Neural cell (in vitro differentiated cells): ENCODE data around the gene TRAPPC5. TPM values are rescaled to one million over a fixed set of nuclear protein-coding genes. Genes with fewer than 3 reads are reported as not detected.

ENCODE experiments used
- H2AFZ ChIP-seq: fragments of 200-600, 300-800 bp; sonication (generic), shearing (Covaris generic); 2 replicates; pipeline ENCODE4 v1.6.0; 2014; ENCODE audit warnings: low read depth, mild to moderate bottlenecking, antibody characterized with exemption, low read length, moderate library complexity
- H3F3A ChIP-seq: fragments of 200-600 bp; shearing (Covaris generic); 2 replicates; pipeline ENCODE4 v1.6.1; 2016; ENCODE audit warnings: mild to moderate bottlenecking, moderate library complexity, mixed read lengths, antibody characterized with exemption, low read length; ENCODE audit not compliant: insufficient read depth, poor library complexity, severe bottlenecking
- H3K27ac ChIP-seq: fragments of 200-600, 300-800 bp; sonication (generic), shearing (Covaris generic); 2 replicates; pipeline ENCODE4 v1.5.1; 2014; ENCODE audit warnings: mild to moderate bottlenecking, low read length, moderate library complexity
- H3K27me3 ChIP-seq: fragments of 300-800, 200-600 bp; sonication (generic), shearing (Covaris generic); 2 replicates; pipeline ENCODE4 v1.6.0; 2014; ENCODE audit warnings: mild to moderate bottlenecking, low read depth, low read length, moderate library complexity; ENCODE audit not compliant: insufficient read depth
- H3K36me3 ChIP-seq: fragments of 300-800, 200-600 bp; sonication (generic), shearing (Covaris generic); 2 replicates; pipeline ENCODE4 v1.5.1; 2014; ENCODE audit warnings: mild to moderate bottlenecking, antibody characterized with exemption, low read length, moderate library complexity; ENCODE audit not compliant: insufficient read depth
- H3K4me2 ChIP-seq: fragments of 300-800, 200-600 bp; sonication (generic), shearing (Covaris generic); 2 replicates; pipeline ENCODE4 v1.6.0; 2014; ENCODE audit warnings: mild to moderate bottlenecking, low read length
- H3K4me3 ChIP-seq: fragments of 300-800, 200-600 bp; sonication (generic), shearing (Covaris generic); 2 replicates; pipeline ENCODE4 v1.5.1; 2014; ENCODE audit warnings: mild to moderate bottlenecking, low read length, moderate library complexity
- H3K79me2 ChIP-seq: fragments of 200-600 bp; shearing (Covaris generic); replicated peaks from 2 replicates; pipeline ENCODE4 v1.6.0; 2014; ENCODE audit warnings: mild to moderate bottlenecking, low read length, moderate library complexity; ENCODE audit not compliant: insufficient read depth
- H3K9ac ChIP-seq: fragments of 300-800, 200-600 bp; sonication (generic), shearing (Covaris generic); 2 replicates; pipeline ENCODE4 v1.6.1; 2016; ENCODE audit warnings: mild to moderate bottlenecking, low read length, mixed read lengths
- H3K9me2 ChIP-seq: fragments of 200-600 bp; shearing (Covaris generic); 2 replicates; pipeline ENCODE4 v1.6.1; 2016; ENCODE audit warnings: mild to moderate bottlenecking, low read length, mixed read lengths; ENCODE audit not compliant: insufficient read depth
- H3K9me3 ChIP-seq: fragments of 200-600, 300-800 bp; sonication (generic), shearing (Covaris generic); 2 replicates; pipeline ENCODE4 v1.6.1; 2016; ENCODE audit warnings: mild to moderate bottlenecking, mixed run types, low read length, moderate library complexity, mixed read lengths
- H4K20me1 ChIP-seq: fragments of 200-600 bp; shearing (Covaris generic); 2 replicates; pipeline ENCODE4 v1.6.1; 2016; ENCODE audit warnings: mild to moderate bottlenecking, mixed run types; ENCODE audit not compliant: insufficient read depth
- EP300 ChIP-seq: fragments of 450-650 bp; conservative IDR thresholded peaks from 2 replicates; pipeline ENCODE4 v1.6.1; 2014; ENCODE audit warnings: antibody characterized with exemption, mild to moderate bottlenecking, moderate library complexity; ENCODE audit not compliant: poor library complexity, severe bottlenecking
- EZH2 ChIP-seq: fragments of 200-600, 300-800 bp; shearing (Covaris generic), sonication (generic); IDR thresholded peaks from 2 replicates; pipeline ENCODE4 v1.6.1; 2014; ENCODE audit warnings: antibody characterized with exemption, low read length, borderline replicate concordance, mild to moderate bottlenecking; ENCODE audit not compliant: insufficient read depth, poor library complexity, severe bottlenecking
- MXI1 ChIP-seq: fragments of 450-650 bp; conservative IDR thresholded peaks from 2 replicates; pipeline ENCODE4 v1.6.1; 2014; ENCODE audit warnings: antibody characterized with exemption, mild to moderate bottlenecking; ENCODE audit not compliant: poor library complexity, severe bottlenecking
- POLR2AphosphoS5 ChIP-seq: IDR thresholded peaks from 2 replicates; pipeline ENCODE4 v1.6.1; 2012
- RAD21 ChIP-seq: fragments of 450-650 bp; conservative IDR thresholded peaks from 2 replicates; pipeline ENCODE4 v1.6.1; 2014; ENCODE audit warnings: antibody characterized with exemption, mild to moderate bottlenecking, moderate library complexity
- SMC3 ChIP-seq: fragments of 450-650 bp; conservative IDR thresholded peaks from 2 replicates; pipeline ENCODE4 v1.6.1; 2014; ENCODE audit warnings: antibody characterized with exemption, mild to moderate bottlenecking, moderate library complexity; ENCODE audit not compliant: poor library complexity
- TAF1 ChIP-seq: IDR thresholded peaks from 2 replicates; pipeline ENCODE4 v1.6.1; 2012; ENCODE audit warnings: low read depth
- polyA plus RNA-seq: library from polyadenylated mRNA; depleted of rRNA; stranded (reverse); fragments of >200 nt; gene quantifications from 2 replicates; pipeline ENCODE4 v1.2.3, GENCODE V29; 2014
- TF ChIP-seq, protein P1 (sequence below): fragments of 450-650 bp; IDR thresholded peaks from 2 replicates; pipeline ENCODE4 v1.5.1; 2014; ENCODE audit warnings: antibody characterized with exemption, mild to moderate bottlenecking, moderate library complexity; ENCODE audit not compliant: poor library complexity, severe bottlenecking
- TF ChIP-seq, protein P2 (sequence below): IDR thresholded peaks from 2 replicates; pipeline ENCODE4 v1.6.1; 2012; ENCODE audit warnings: borderline replicate concordance

The TRAPPC5 gene
- polyA plus RNA-seq, 1 donor from 2014 or later: 88.5 TPM

DNA sequence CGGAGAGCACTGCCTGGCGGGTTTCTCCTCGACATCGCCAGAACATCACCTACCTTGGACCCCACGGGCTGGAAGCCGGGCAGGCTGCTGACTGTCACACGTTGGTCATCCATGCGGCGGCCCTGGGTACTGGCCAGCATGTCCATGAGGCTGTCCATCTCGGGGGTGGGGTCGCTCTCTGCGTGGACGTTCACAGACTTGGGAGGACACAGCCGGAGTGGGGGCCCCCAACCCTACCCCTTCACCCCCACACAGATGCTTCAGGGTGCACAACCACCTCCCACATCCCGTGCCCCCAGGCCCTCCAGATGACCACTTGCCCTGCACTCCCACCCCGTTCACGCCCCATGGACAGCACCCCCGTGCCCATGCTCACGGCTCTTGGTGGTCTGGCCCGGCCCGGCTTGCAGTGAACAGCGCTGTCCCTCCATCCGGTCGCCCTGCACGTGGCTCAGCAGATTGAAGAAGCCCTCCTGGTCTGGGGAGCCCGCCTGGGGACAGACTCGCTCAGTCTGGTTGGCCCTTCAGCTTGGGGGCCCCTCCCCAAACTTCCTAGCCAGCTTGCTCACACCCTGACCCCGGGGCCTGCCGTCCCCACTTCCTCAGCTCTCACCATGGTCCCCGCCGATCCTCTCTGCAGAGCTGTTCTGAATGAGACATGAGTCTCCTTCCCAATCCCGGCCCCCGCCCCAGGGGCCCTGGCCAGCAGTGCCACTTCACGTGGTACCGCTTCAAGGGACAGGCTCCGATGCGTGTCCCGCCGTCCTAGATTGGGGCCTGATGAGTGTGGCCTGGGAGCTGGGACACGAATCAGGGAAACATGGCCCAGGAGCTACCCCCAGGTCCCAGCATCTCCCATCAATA is 48.1 kb upstream of the TRAPPC5 start:
- no peak overlapping the region for H2AFZ ChIP-seq
- peaks cover 31% of the 10 kb centered on the region for H3K79me2 ChIP-seq
- no peak overlapping the region for H3K9ac ChIP-seq
- no peaks in the 10 kb centered on the region for H3K9me2 ChIP-seq
- no peaks in the 10 kb centered on the region for H3K36me3 ChIP-seq
- no peak overlapping the region for H3K4me2 ChIP-seq
- no peaks in the 10 kb centered on the region for H3F3A ChIP-seq
- H3K27me3 ChIP-seq: peaks cover 16% of the 10 kb centered on the region
- no peak overlapping the region for H3K4me3 ChIP-seq
- H3K27ac ChIP-seq: no peak overlapping the region
- H3K9me3 ChIP-seq: no peaks in the 10 kb centered on the region
- H4K20me1 ChIP-seq: no peaks in the 10 kb centered on the region
- TF ChIP-seq EZH2 (no peak), MXI1 (no peak), TAF1 (no peak), SMC3 (no peak), POLR2AphosphoS5 (no peak), RAD21 (no peak), EP300 (no peak)
- TF ChIP-seq, protein P1, sequence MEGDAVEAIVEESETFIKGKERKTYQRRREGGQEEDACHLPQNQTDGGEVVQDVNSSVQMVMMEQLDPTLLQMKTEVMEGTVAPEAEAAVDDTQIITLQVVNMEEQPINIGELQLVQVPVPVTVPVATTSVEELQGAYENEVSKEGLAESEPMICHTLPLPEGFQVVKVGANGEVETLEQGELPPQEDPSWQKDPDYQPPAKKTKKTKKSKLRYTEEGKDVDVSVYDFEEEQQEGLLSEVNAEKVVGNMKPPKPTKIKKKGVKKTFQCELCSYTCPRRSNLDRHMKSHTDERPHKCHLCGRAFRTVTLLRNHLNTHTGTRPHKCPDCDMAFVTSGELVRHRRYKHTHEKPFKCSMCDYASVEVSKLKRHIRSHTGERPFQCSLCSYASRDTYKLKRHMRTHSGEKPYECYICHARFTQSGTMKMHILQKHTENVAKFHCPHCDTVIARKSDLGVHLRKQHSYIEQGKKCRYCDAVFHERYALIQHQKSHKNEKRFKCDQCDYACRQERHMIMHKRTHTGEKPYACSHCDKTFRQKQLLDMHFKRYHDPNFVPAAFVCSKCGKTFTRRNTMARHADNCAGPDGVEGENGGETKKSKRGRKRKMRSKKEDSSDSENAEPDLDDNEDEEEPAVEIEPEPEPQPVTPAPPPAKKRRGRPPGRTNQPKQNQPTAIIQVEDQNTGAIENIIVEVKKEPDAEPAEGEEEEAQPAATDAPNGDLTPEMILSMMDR: no peak
- TF ChIP-seq, protein P2, sequence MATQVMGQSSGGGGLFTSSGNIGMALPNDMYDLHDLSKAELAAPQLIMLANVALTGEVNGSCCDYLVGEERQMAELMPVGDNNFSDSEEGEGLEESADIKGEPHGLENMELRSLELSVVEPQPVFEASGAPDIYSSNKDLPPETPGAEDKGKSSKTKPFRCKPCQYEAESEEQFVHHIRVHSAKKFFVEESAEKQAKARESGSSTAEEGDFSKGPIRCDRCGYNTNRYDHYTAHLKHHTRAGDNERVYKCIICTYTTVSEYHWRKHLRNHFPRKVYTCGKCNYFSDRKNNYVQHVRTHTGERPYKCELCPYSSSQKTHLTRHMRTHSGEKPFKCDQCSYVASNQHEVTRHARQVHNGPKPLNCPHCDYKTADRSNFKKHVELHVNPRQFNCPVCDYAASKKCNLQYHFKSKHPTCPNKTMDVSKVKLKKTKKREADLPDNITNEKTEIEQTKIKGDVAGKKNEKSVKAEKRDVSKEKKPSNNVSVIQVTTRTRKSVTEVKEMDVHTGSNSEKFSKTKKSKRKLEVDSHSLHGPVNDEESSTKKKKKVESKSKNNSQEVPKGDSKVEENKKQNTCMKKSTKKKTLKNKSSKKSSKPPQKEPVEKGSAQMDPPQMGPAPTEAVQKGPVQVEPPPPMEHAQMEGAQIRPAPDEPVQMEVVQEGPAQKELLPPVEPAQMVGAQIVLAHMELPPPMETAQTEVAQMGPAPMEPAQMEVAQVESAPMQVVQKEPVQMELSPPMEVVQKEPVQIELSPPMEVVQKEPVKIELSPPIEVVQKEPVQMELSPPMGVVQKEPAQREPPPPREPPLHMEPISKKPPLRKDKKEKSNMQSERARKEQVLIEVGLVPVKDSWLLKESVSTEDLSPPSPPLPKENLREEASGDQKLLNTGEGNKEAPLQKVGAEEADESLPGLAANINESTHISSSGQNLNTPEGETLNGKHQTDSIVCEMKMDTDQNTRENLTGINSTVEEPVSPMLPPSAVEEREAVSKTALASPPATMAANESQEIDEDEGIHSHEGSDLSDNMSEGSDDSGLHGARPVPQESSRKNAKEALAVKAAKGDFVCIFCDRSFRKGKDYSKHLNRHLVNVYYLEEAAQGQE: no peak

DNA sequence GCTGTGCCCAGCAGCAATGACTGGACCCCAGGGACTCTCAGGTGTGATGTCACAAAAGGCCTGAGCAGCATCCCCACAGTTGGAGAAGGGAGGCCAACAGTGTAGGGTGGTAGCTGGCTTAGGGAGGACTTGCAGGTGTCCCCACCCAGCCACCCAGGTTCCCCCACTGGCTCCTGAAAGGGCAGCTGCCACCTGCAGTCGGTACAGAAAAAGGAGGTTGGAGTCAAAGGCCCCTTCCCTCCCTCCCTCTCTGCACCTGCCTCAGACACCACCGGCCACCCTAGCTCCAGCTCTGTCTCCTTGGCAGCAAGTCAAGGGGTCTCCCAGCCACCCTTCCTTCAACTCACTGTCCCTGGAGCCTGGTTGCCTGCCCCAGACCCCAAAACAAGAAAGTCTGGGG is 46.9 kb upstream of the TRAPPC5 start, which contains the start of gene PCP2:
PCP2 (minus strand) TSS at position 22 of the 400 bp plus-strand sequence. CDS start 262 bp downstream, outside the sequence.
- H3K9me3 ChIP-seq: no peaks in the 10 kb centered on the region
- peaks cover 20% of the 10 kb centered on the region for H3K79me2 ChIP-seq
- TF ChIP-seq MXI1 (no peak), EZH2 (no peak), RAD21 (no peak), POLR2AphosphoS5 (no peak), SMC3 (no peak), TAF1 (no peak), EP300 (no peak)
- TF ChIP-seq, protein P2: no peak
- TF ChIP-seq, protein P1: no peak
- H3K4me2 ChIP-seq: no peak within 1 kb of the TSS
- no peaks in the 10 kb centered on the region for H3K9me2 ChIP-seq
- H3K27me3 ChIP-seq: peaks cover 20% of the 10 kb centered on the region
- H4K20me1 ChIP-seq: no peaks in the 10 kb centered on the region
- no peak within 1 kb of the TSS for H2AFZ ChIP-seq
- no peak within 1 kb of the TSS for H3K27ac ChIP-seq
- H3K36me3 ChIP-seq: no peaks in the 10 kb centered on the region
- no peak within 1 kb of the TSS for H3K9ac ChIP-seq
- H3F3A ChIP-seq: no peaks in the 10 kb centered on the region
- no peak within 1 kb of the TSS for H3K4me3 ChIP-seq
